Keratinocyte (primary cell): ENCODE data around the gene PRDM11. TPM values are rescaled to one million over a fixed set of nuclear protein-coding genes. Genes with fewer than 3 reads are reported as not detected.

ENCODE experiments used
- DNase-seq: peaks from one replicate; pipeline ENCODE4 v3.0.0-alpha.2; 2011; ENCODE audit warnings: low read depth, missing footprints, low spot score
- FAIRE-seq: peaks from 2 replicates; lab custom pipeline; 2011; peaks lifted over from hg19 to GRCh38; lab: Jason Lieb, UNC
- H2AFZ ChIP-seq: 2 replicates; pipeline ENCODE4 v1.6.0; 2012; ENCODE audit warnings: low read length, control low read depth, inconsistent platforms; ENCODE audit not compliant: control insufficient read depth
- H3K27ac ChIP-seq: 2 replicates; pipeline ENCODE4 v1.5.1; 2011; ENCODE audit warnings: low read length; ENCODE audit not compliant: control insufficient read depth, insufficient read depth
- H3K27me3 ChIP-seq: 3 replicates; pipeline ENCODE4 v1.6.0; 2011; ENCODE audit warnings: low read length; ENCODE audit not compliant: control insufficient read depth, insufficient read depth; ENCODE audit errors: extremely low read depth
- H3K36me3 ChIP-seq, 2 experiments: 2 replicates in 1 of 2; 3 replicates in 1 of 2; pipeline ENCODE4 v1.5.1; 2011; ENCODE audit warnings: low read length in 2 of 2, mild to moderate bottlenecking in 1 of 2; ENCODE audit not compliant: control insufficient read depth in 2 of 2, insufficient read depth in 2 of 2; ENCODE audit errors: extremely low read depth in 1 of 2
- H3K4me1 ChIP-seq: 3 replicates; pipeline ENCODE4 v1.5.1; 2011; ENCODE audit warnings: low read length; ENCODE audit not compliant: control insufficient read depth, insufficient read depth; ENCODE audit errors: extremely low read depth
- H3K4me2 ChIP-seq: 3 replicates; pipeline ENCODE4 v1.6.0; 2011; ENCODE audit warnings: low read depth, low read length; ENCODE audit not compliant: control insufficient read depth, insufficient read depth; ENCODE audit errors: extremely low read depth
- H3K4me3 ChIP-seq, 3 experiments: fragments of 200-600 bp in 1 of 3; sonication (generic) in 1 of 3; 2 replicates in 2 of 3; 3 replicates in 1 of 3; pipeline ENCODE4 v1.5.1; 2011 to 2016; ENCODE audit warnings: low read length in 3 of 3, mild to moderate bottlenecking in 3 of 3, control low read depth in 2 of 3, inconsistent platforms in 1 of 3, low read depth in 1 of 3, mixed read lengths in 1 of 3, mixed run types in 1 of 3, moderate library complexity in 1 of 3; ENCODE audit not compliant: control insufficient read depth in 2 of 3, insufficient read depth in 2 of 3; ENCODE audit errors: extremely low read depth in 1 of 3
- H3K79me2 ChIP-seq: 2 replicates; pipeline ENCODE4 v1.6.0; 2012; ENCODE audit warnings: low read length; ENCODE audit not compliant: control insufficient read depth, insufficient read depth
- H3K9ac ChIP-seq: 3 replicates; pipeline ENCODE4 v1.6.0; 2011; ENCODE audit warnings: low read length; ENCODE audit not compliant: control insufficient read depth, insufficient read depth; ENCODE audit errors: extremely low read depth
- H3K9me1 ChIP-seq: 3 replicates; pipeline ENCODE4 v1.6.0; 2011; ENCODE audit warnings: low read length; ENCODE audit not compliant: control insufficient read depth, insufficient read depth; ENCODE audit errors: extremely low read depth
- H3K9me3 ChIP-seq: 2 replicates; pipeline ENCODE4 v1.5.1; 2012; ENCODE audit warnings: low read depth, low read length; ENCODE audit not compliant: control insufficient read depth
- H4K20me1 ChIP-seq: 3 replicates; pipeline ENCODE4 v1.6.0; 2011; ENCODE audit warnings: low read length; ENCODE audit not compliant: control insufficient read depth, insufficient read depth; ENCODE audit errors: extremely low read depth
- CTCF ChIP-seq, 3 experiments: IDR thresholded peaks in 1 of 3; conservative IDR thresholded peaks in 1 of 3; optimal IDR thresholded peaks in 1 of 3; 2 replicates in 2 of 3; 3 replicates in 1 of 3; pipeline versions ENCODE3 to v1.5.1; 2011; ENCODE audit warnings: low read length in 3 of 3, mild to moderate bottlenecking in 3 of 3, moderate library complexity in 2 of 3, control low read depth in 1 of 3, inconsistent platforms in 1 of 3; ENCODE audit not compliant: insufficient read depth in 2 of 3; ENCODE audit errors: extremely low read depth in 1 of 3
- EZH2 ChIP-seq: IDR thresholded peaks from one replicate; pipeline ENCODE4 v1.6.1; 2012; ENCODE audit warnings: inconsistent platforms, mild to moderate bottlenecking, low read length, moderate library complexity
- dilution Hi-C: fragments of 300-500 bp; cut with MboI; formaldehyde crosslinking; loops from one replicate; pipeline ENCODE4 v1.7.0; 2020; ENCODE audit warnings: low sequenced_read_pairs; ENCODE audit not compliant: extremely low pct_ligation_motif_present
- polyA plus RNA-seq, 5 experiments: library from polyadenylated mRNA; depleted of rRNA in 3 of 5; stranded (reverse) in 3 of 5; stranded (forward) in 1 of 5; unstranded in 1 of 5; fragments of >200 nt; gene quantifications; 1 replicate in 1 of 5; 2 replicates in 3 of 5; 3 replicates in 1 of 5; pipeline versions ENCODE4 v1.2.1 to v1.2.3, GENCODE V29; 2011 to 2012; ENCODE audit warnings: missing spikeins in 2 of 5, low read depth in 1 of 5, low replicate concordance in 1 of 5

PRDM11 gene
- polyA plus RNA-seq, 1 donor (not counting 4 experiments of a cell fraction or from before 2014, with no cell fraction given) = 2.1 TPM

- dilution Hi-C loops = no loop called here
- no peaks in the 10 kb centered on the region for H3K79me2 ChIP-seq
- no peaks in the 10 kb centered on the region for H3K36me3 ChIP-seq
- no peak overlapping the region for H3K4me3 ChIP-seq
- TF ChIP-seq EZH2 = no peak
- no peak for TF ChIP-seq CTCF (optimal IDR thresholded peaks at IDR 0.05 in 1 of 3, IDR thresholded peaks at IDR 0.05 in 1 of 3, conservative IDR thresholded peaks at IDR 0.05 in 1 of 3; ENCODE audit: extremely low read depth in 1 of 3, insufficient read depth in 2 of 3, low read length in 3 of 3)
- H3K9me1 ChIP-seq = no peaks in the 10 kb centered on the region
- no peak overlapping the region for H3K27ac ChIP-seq
- no peaks in the 10 kb centered on the region for H3K9me3 ChIP-seq
- H2AFZ ChIP-seq = no peak overlapping the region
- H3K27me3 ChIP-seq = no peaks in the 10 kb centered on the region
- no peaks in the 10 kb centered on the region for H4K20me1 ChIP-seq
- DNase-seq (no peak), FAIRE-seq (no peak)
- no peaks in the 10 kb centered on the region for H3K4me1 ChIP-seq
- no peak overlapping the region for H3K9ac ChIP-seq
- H3K4me2 ChIP-seq = no peak overlapping the region
Observed at GRCh38 chr11:45226901-45227300, 80.5 kb downstream of the PRDM11 start.

- no peaks in the 10 kb centered on the region for H3K9me3 ChIP-seq
- H3K36me3 ChIP-seq = no peaks in the 10 kb centered on the region
- no peak for FAIRE-seq
- no peak overlapping the region for H3K9ac ChIP-seq
- no peaks in the 10 kb centered on the region for H3K4me1 ChIP-seq
- H2AFZ ChIP-seq = no peak overlapping the region
- TF ChIP-seq CTCF (optimal IDR thresholded peaks at IDR 0.05 in 1 of 3, IDR thresholded peaks at IDR 0.05 in 1 of 3, conservative IDR thresholded peaks at IDR 0.05 in 1 of 3; ENCODE audit: extremely low read depth in 1 of 3, insufficient read depth in 2 of 3, low read length in 3 of 3) = no peak
- no peak for TF ChIP-seq EZH2
- no peaks in the 10 kb centered on the region for H4K20me1 ChIP-seq
- no peak for DNase-seq
- no peak overlapping the region for H3K27ac ChIP-seq
- no peaks in the 10 kb centered on the region for H3K79me2 ChIP-seq
- dilution Hi-C loops = no loop called here
- no peak overlapping the region for H3K4me3 ChIP-seq
- no peaks in the 10 kb centered on the region for H3K9me1 ChIP-seq
- no peak overlapping the region for H3K4me2 ChIP-seq
- no peaks in the 10 kb centered on the region for H3K27me3 ChIP-seq
Observed at GRCh38 chr11:45227836-45228235, 81.4 kb downstream of the PRDM11 start.
